Activated CD4-positive, alpha-beta T cell treated with anti-CD3 and anti-CD28 coated beads, Interleukin-2, amount 10 ng/mL, durations not matched to agents 7 days and 5 days (primary cell): Measurements from ENCODE around the gene CCR5AS.

Experiments
- CTCF ChIA-PET: fragments of 350-600 bp; sonication (Branson Sonifier 250); formaldehyde crosslinking; loops from one replicate; lab custom pipeline; 2021; ENCODE audit warnings: antibody characterized with exemption; lab: Charles Lee
- POLR2A ChIA-PET: fragments of 350-600 bp; sonication (Branson Sonifier 250); formaldehyde crosslinking; loops from one replicate; lab custom pipeline; 2021; ENCODE audit warnings: antibody characterized with exemption; lab: Charles Lee
- DNase-seq: peaks from one replicate; pipeline ENCODE4 v3.0.0-alpha.2; 2020
- H3K27ac Mint-ChIP-seq: one replicate; pipeline ENCODE4 v1.8.0; 2021; ENCODE audit warnings: mild to moderate bottlenecking, moderate library complexity, mixed read lengths
- H3K27me3 Mint-ChIP-seq: one replicate; pipeline ENCODE4 v1.8.0; 2021; ENCODE audit warnings: mixed read lengths
- H3K36me3 Mint-ChIP-seq: one replicate; pipeline ENCODE4 v1.8.0; 2021; ENCODE audit warnings: low read depth, mixed read lengths
- H3K4me1 Mint-ChIP-seq: one replicate; pipeline ENCODE4 v1.8.0; 2021; ENCODE audit warnings: mixed read lengths
- H3K4me3 Mint-ChIP-seq: one replicate; pipeline ENCODE4 v1.8.0; 2021; ENCODE audit warnings: mild to moderate bottlenecking, moderate library complexity, mixed read lengths
- H3K9me3 Mint-ChIP-seq: one replicate; pipeline ENCODE4 v1.8.0; 2021; ENCODE audit warnings: mixed read lengths

CCR5AS gene

GRCh38 chr3:46368569-46368968 lies 38.3 kb downstream of the CCR5AS start:
- POLR2A ChIA-PET, result no interaction called here
- DNase-seq, result peak; percentile 55
- peak overlapping the region; percentile 41 for H3K27ac Mint-ChIP-seq

GRCh38 chr3:46367811-46368210 lies 39.1 kb downstream of the CCR5AS start:
- Mint-ChIP-seq H3K9me3 (peaks cover 4% of the 10 kb centered on the region), H3K36me3 (peaks cover 6% of the 10 kb centered on the region), H3K27ac (no peak overlapping the region), H3K4me3 (no peak overlapping the region), H3K27me3 (peaks cover 32% of the 10 kb centered on the region), H3K4me1 (peaks cover 53% of the 10 kb centered on the region)
- CTCF ChIA-PET, result interaction anchor here (0.7 to 6.1 kb wide), 22 partner anchors 8 to 373 kb away, joined by 3 to 42 read pairs (median 8); partner anchors contain the start of genes CCR1, CCR2 and FYCO1
- no peak for DNase-seq
- POLR2A ChIA-PET, result no interaction called here

More at GRCh38 chr3:46368569-46368968, 38.3 kb downstream of the CCR5AS start:
- peaks cover 37% of the 10 kb centered on the region for H3K27me3 Mint-ChIP-seq
- H3K36me3 Mint-ChIP-seq, result peaks cover 7% of the 10 kb centered on the region
- CTCF ChIA-PET, result interaction anchor here (0.7 to 6.1 kb wide), 34 partner anchors 9 to 1330 kb away, joined by 3 to 42 read pairs (median 5); partner anchors contain the start of genes CCR1, CCR2 and FYCO1
- H3K9me3 Mint-ChIP-seq, result peaks cover 4% of the 10 kb centered on the region
- peaks cover 54% of the 10 kb centered on the region for H3K4me1 Mint-ChIP-seq
- no peak overlapping the region for H3K4me3 Mint-ChIP-seq

- H3K27me3 Mint-ChIP-seq, result peaks cover 31% of the 10 kb centered on the region
- ChIA-PET CTCF (interaction anchor here (1.1 to 3.2 kb wide), 2 partner anchors 15 to 59 kb away, joined by 3 to 8 read pairs; no protein-coding TSS in a partner anchor), POLR2A (no interaction called here)
- H3K36me3 Mint-ChIP-seq, result peaks cover 4% of the 10 kb centered on the region
- DNase-seq, result no peak
- H3K9me3 Mint-ChIP-seq, result peaks cover 4% of the 10 kb centered on the region
- no peak overlapping the region for H3K27ac Mint-ChIP-seq
- no peak overlapping the region for H3K4me3 Mint-ChIP-seq
- H3K4me1 Mint-ChIP-seq, result peaks cover 50% of the 10 kb centered on the region
These were observed 40.9 kb downstream of the CCR5AS start for GRCh38 chr3:46365737-46366524.

GRCh38 chr3:46365041-46365440 lies 41.8 kb downstream of the CCR5AS start:
- POLR2A ChIA-PET, result no interaction called here
- peaks cover 6% of the 10 kb centered on the region for H3K36me3 Mint-ChIP-seq
- H3K4me1 Mint-ChIP-seq, result peaks cover 49% of the 10 kb centered on the region

GRCh38 chr3:46361408-46362283 lies 45.2 kb downstream of the CCR5AS start:
- DNase-seq, result no peak
- CTCF ChIA-PET, result interaction anchor here (0.8 to 1.2 kb wide), 2 partner anchors 85 kb away, joined by 3 to 4 read pairs; no protein-coding TSS in a partner anchor

More at GRCh38 chr3:46365041-46365440, 41.8 kb downstream of the CCR5AS start:
- DNase-seq, result no peak
- H3K27me3 Mint-ChIP-seq, result peaks cover 32% of the 10 kb centered on the region
- peaks cover 4% of the 10 kb centered on the region for H3K9me3 Mint-ChIP-seq
- no peak overlapping the region for H3K4me3 Mint-ChIP-seq
- CTCF ChIA-PET, result interaction anchor here (1.0 to 3.2 kb wide), 3 partner anchors 14 to 166 kb away, joined by 3 to 8 read pairs (median 4); no protein-coding TSS in a partner anchor
- H3K27ac Mint-ChIP-seq, result no peak overlapping the region

GRCh38 chr3:46360907-46361306 lies 46.0 kb downstream of the CCR5AS start:
- no peak for DNase-seq
- no peak overlapping the region for H3K27ac Mint-ChIP-seq
- no peak overlapping the region for H3K4me3 Mint-ChIP-seq
- H3K36me3 Mint-ChIP-seq, result peaks cover 27% of the 10 kb centered on the region
- H3K9me3 Mint-ChIP-seq, result peaks cover under 1% of the 10 kb centered on the region
- ChIA-PET CTCF (interaction anchor here (1.2 kb wide), 1 partner anchor 84 kb away, joined by 4 read pairs; no protein-coding TSS in a partner anchor), POLR2A (no interaction called here)
- peaks cover 45% of the 10 kb centered on the region for H3K4me1 Mint-ChIP-seq
- H3K27me3 Mint-ChIP-seq, result peaks cover 43% of the 10 kb centered on the region

More at GRCh38 chr3:46361408-46362283, 45.2 kb downstream of the CCR5AS start:
- POLR2A ChIA-PET, result no interaction called here
- peaks cover 23% of the 10 kb centered on the region for H3K36me3 Mint-ChIP-seq
- peaks cover 44% of the 10 kb centered on the region for H3K27me3 Mint-ChIP-seq
- peaks cover 43% of the 10 kb centered on the region for H3K4me1 Mint-ChIP-seq
- H3K4me3 Mint-ChIP-seq, result no peak overlapping the region
- H3K27ac Mint-ChIP-seq, result no peak overlapping the region
- peaks cover 4% of the 10 kb centered on the region for H3K9me3 Mint-ChIP-seq

- POLR2A ChIA-PET, result interaction anchor here (0.7 kb wide), 1 partner anchor 164 kb away, joined by 3 read pairs; no protein-coding TSS in a partner anchor
- Mint-ChIP-seq H3K27ac (peak overlapping the region; percentile 19), H3K27me3 (peaks cover 49% of the 10 kb centered on the region), H3K36me3 (peaks cover 35% of the 10 kb centered on the region), H3K4me3 (no peak overlapping the region), H3K9me3 (no peaks in the 10 kb centered on the region), H3K4me1 (peaks cover 51% of the 10 kb centered on the region)
- DNase-seq, result no peak
- CTCF ChIA-PET, result interaction anchor here (0.9 to 2.1 kb wide), 4 partner anchors 8 to 84 kb away, joined by 3 to 8 read pairs (median 5); partner anchors contain the start of gene CCR5
These were observed 47.0 kb downstream of the CCR5AS start for GRCh38 chr3:46359733-46360493.

GRCh38 chr3:46358466-46358865 lies 48.4 kb downstream of the CCR5AS start:
- DNase-seq, result no peak
- H3K4me3 Mint-ChIP-seq, result no peak overlapping the region
- CTCF ChIA-PET, result interaction anchor here (2.1 kb wide), 1 partner anchor 10 kb away, joined by 8 read pairs; no protein-coding TSS in a partner anchor
- H3K4me1 Mint-ChIP-seq, result peaks cover 65% of the 10 kb centered on the region
- POLR2A ChIA-PET, result no interaction called here
- no peak overlapping the region for H3K27ac Mint-ChIP-seq
- H3K27me3 Mint-ChIP-seq, result peaks cover 47% of the 10 kb centered on the region
- no peaks in the 10 kb centered on the region for H3K9me3 Mint-ChIP-seq
- H3K36me3 Mint-ChIP-seq, result peaks cover 43% of the 10 kb centered on the region

GRCh38 chr3:46356909-46357308 lies 50.0 kb downstream of the CCR5AS start:
- Mint-ChIP-seq H3K27ac (no peak overlapping the region), H3K36me3 (peaks cover 49% of the 10 kb centered on the region), H3K27me3 (peaks cover 51% of the 10 kb centered on the region), H3K4me1 (peaks cover 74% of the 10 kb centered on the region), H3K9me3 (no peaks in the 10 kb centered on the region), H3K4me3 (peak overlapping the region; percentile 62)
- ChIA-PET POLR2A (no interaction called here), CTCF (interaction anchor here (0.6 to 2.6 kb wide), 2 partner anchors 12 to 36 kb away, joined by 3 to 11 read pairs; no protein-coding TSS in a partner anchor)
- no peak for DNase-seq

- peaks cover 55% of the 10 kb centered on the region for H3K27me3 Mint-ChIP-seq
- H3K4me3 Mint-ChIP-seq, result peak overlapping the region; percentile 62
- CTCF ChIA-PET, result interaction anchor here (0.6 to 2.6 kb wide), 2 partner anchors 13 to 37 kb away, joined by 3 to 11 read pairs; no protein-coding TSS in a partner anchor
- POLR2A ChIA-PET, result no interaction called here
- no peak overlapping the region for H3K27ac Mint-ChIP-seq
- H3K36me3 Mint-ChIP-seq, result peaks cover 53% of the 10 kb centered on the region
- DNase-seq, result no peak
- no peaks in the 10 kb centered on the region for H3K9me3 Mint-ChIP-seq
- H3K4me1 Mint-ChIP-seq, result peaks cover 75% of the 10 kb centered on the region
These were observed 50.6 kb downstream of the CCR5AS start for GRCh38 chr3:46356276-46356675.

- ChIA-PET POLR2A (no interaction called here), CTCF (interaction anchor here (0.6 to 2.6 kb wide), 3 partner anchors 14 to 555 kb away, joined by 3 to 11 read pairs (median 3); no protein-coding TSS in a partner anchor)
- Mint-ChIP-seq H3K27ac (peak overlapping the region; percentile 51), H3K27me3 (peaks cover 52% of the 10 kb centered on the region), H3K9me3 (no peaks in the 10 kb centered on the region), H3K36me3 (peaks cover 60% of the 10 kb centered on the region), H3K4me1 (peaks cover 76% of the 10 kb centered on the region), H3K4me3 (peak overlapping the region; percentile 62)
- no peak for DNase-seq
These were observed 51.9 kb downstream of the CCR5AS start for GRCh38 chr3:46354984-46355383.
